Measurements from ENCODE around the gene IL9.

DNA sequence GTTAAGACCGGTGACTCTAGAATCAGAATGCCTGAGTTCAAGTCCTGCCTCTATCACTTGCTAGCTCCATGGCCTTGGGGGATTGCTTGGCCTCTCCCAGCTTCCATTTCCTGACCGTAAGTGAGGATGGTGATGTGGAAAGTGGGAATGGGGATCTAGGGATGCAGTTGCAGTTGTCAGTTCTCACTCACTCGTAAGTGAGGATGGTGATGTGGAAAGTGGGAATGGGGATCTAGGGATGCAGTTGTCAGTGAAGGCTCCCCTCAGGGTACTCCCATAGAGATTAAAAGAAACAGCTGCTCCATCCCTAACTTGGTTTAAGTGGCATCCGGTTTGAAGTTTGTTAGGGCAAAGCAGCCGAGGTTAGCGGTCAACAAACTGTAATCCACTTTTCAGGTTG, 3.0 kb upstream of the IL9 start:
- TF ChIP-seq POLR2AphosphoS5 (IDR thresholded peaks at IDR 0.05; ENCODE audit: low read depth, low read length) (no peak), TAF1 (IDR thresholded peaks at IDR 0.05; ENCODE audit: low read depth, low read length) (no peak), POLR2A (IDR thresholded peaks at IDR 0.05; ENCODE audit: low read depth, low read length) (no peak), PAX5 (IDR thresholded peaks at IDR 0.05; ENCODE audit: insufficient read depth, low read length, severe bottlenecking) (no peak)

Measured in GM12891 (cell line).